K562 (cell line): ENCODE measurements around the gene CCDC78. TPM values are rescaled to one million over a fixed set of nuclear protein-coding genes. Genes with fewer than 3 reads are reported as not detected.

ENCODE experiments used
- CBX8 ChIP-seq: fragments of 200-600 bp; sonication (generic); IDR thresholded peaks from 2 replicates; pipeline ENCODE4 v1.6.1; 2012; ENCODE audit warnings: borderline replicate concordance, mixed run types, low read depth, mild to moderate bottlenecking, moderate library complexity, mixed read lengths, low read length, control low read depth, inconsistent platforms; ENCODE audit not compliant: poor library complexity, severe bottlenecking; ENCODE audit errors: extremely low read depth
- CSDE1 ChIP-seq, 2 experiments: fragments of 450-650 bp; IDR thresholded peaks; 2 replicates each; pipeline ENCODE4 v1.6.1; 2016; ENCODE audit warnings: mild to moderate bottlenecking in 1 of 2
- FOXP1 ChIP-seq: sonication (generic); formaldehyde crosslinking; IDR thresholded peaks from 2 replicates; pipeline ENCODE4 v1.8.0; 2022; ENCODE audit warnings: mild to moderate bottlenecking, missing genetic modification reagents
- NFIX ChIP-seq: fragments of 250-450 bp; sonication (Bioruptor Pico); IDR thresholded peaks from 2 replicates; pipeline ENCODE4 v1.4.0; 2020; ENCODE audit warnings: low read depth, mild to moderate bottlenecking, moderate library complexity
- NKRF ChIP-seq: fragments of 450-650 bp; IDR thresholded peaks from 2 replicates; pipeline ENCODE4 v1.6.1; 2016; ENCODE audit warnings: borderline replicate concordance
- NONO ChIP-seq, 2 experiments: fragments of 200-400 bp in 1 of 2; fragments of 450-650 bp in 1 of 2; formaldehyde crosslinking in 1 of 2; IDR thresholded peaks; 2 replicates each; pipeline ENCODE4 v1.6.1; 2017; ENCODE audit warnings: low read depth in 2 of 2, mild to moderate bottlenecking in 2 of 2, moderate library complexity in 2 of 2, low read length in 1 of 2
- NR4A1 ChIP-seq, 2 experiments: fragments of 250-450 bp in 1 of 2; fragments of 450-650 bp in 1 of 2; sonication (Bioruptor Pico) in 1 of 2; IDR thresholded peaks; 2 replicates each; pipeline versions ENCODE4 v1.4.0 to v1.6.1; 2016 to 2020; ENCODE audit warnings: mild to moderate bottlenecking in 2 of 2, missing compliant biosample characterization in 1 of 2, missing genetic modification characterization in 1 of 2, moderate library complexity in 1 of 2
- NUFIP1 ChIP-seq: fragments of 450-650 bp; IDR thresholded peaks from 2 replicates; pipeline ENCODE4 v1.6.1; 2018; ENCODE audit not compliant: partially characterized antibody
- POLR2A ChIP-seq: fragments of 450-650 bp; conservative IDR thresholded peaks from 2 replicates; pipeline ENCODE4 v1.6.1; 2016
- POLR2AphosphoS5 ChIP-seq: IDR thresholded peaks from 2 replicates; pipeline ENCODE4 v1.6.1; 2011; ENCODE audit warnings: mild to moderate bottlenecking, low read depth, low read length, moderate library complexity; ENCODE audit not compliant: control insufficient read depth, insufficient read depth
- SAFB2 ChIP-seq: fragments of 200-400 bp; formaldehyde crosslinking; IDR thresholded peaks from 2 replicates; pipeline ENCODE4 v1.6.1; 2018; ENCODE audit warnings: borderline replicate concordance, low read length, low read depth, moderate library complexity; ENCODE audit not compliant: severe bottlenecking
- SRSF9 ChIP-seq: fragments of 200-400 bp; formaldehyde crosslinking; IDR thresholded peaks from 2 replicates; pipeline ENCODE4 v1.6.1; 2017; ENCODE audit warnings: low read depth, low read length, borderline replicate concordance
- ZBED1 ChIP-seq: IDR thresholded peaks from 2 replicates; pipeline ENCODE4 v1.6.1; 2014
- ZKSCAN8 ChIP-seq: fragments of 200-800 bp; sonication (Bioruptor generic); IDR thresholded peaks from 2 replicates; pipeline ENCODE4 v1.6.1; 2016; ENCODE audit warnings: missing genetic modification characterization, missing compliant biosample characterization
- ZNF512 ChIP-seq: IDR thresholded peaks from 2 replicates; pipeline ENCODE4 v1.6.1; 2016; ENCODE audit warnings: missing genetic modification characterization, missing compliant biosample characterization
- polyA plus RNA-seq, 8 experiments: library from polyadenylated mRNA; depleted of rRNA in 4 of 8; stranded (reverse) in 5 of 8; unstranded in 3 of 8; fragments of >200 nt; fragmentation: Nextera tagmentation in 2 of 8; fragmentation: Illumina TruSeq in 1 of 8; extraction: Ambion mirVana in 2 of 8; extraction: Trizol in 1 of 8; gene quantifications; 2 replicates each; pipeline versions ENCODE4 v1.2.1 to v1.2.3, GENCODE V29; 2011 to 2014; ENCODE audit warnings: inconsistent platforms in 1 of 8, missing spikeins in 1 of 8
- total RNA-seq, 7 experiments: library from RNA; depleted of rRNA in 6 of 7; stranded (reverse); fragments of >200 nt in 6 of 7; fragmentation: Illumina TruSeq in 2 of 7; extraction: Trizol in 2 of 7; gene quantifications; 2 replicates each; pipeline versions ENCODE4 v1.2.1 to v1.2.3, GENCODE V29; 2011 to 2021; ENCODE audit warnings: low replicate concordance in 1 of 7
- TF ChIP-seq, protein P1 (sequence below): fragments of 250-450 bp; sonication (Bioruptor Pico); IDR thresholded peaks from 2 replicates; pipeline ENCODE4 v1.8.0; 2022; ENCODE audit warnings: moderate library complexity, mild to moderate bottlenecking, inconsistent platforms
- TF ChIP-seq, protein P2 (sequence below): sonication (generic); formaldehyde crosslinking; IDR thresholded peaks from 2 replicates; pipeline ENCODE4 v1.8.1; 2023; ENCODE audit warnings: mild to moderate bottlenecking, missing genetic modification reagents
- TF ChIP-seq, protein P3 (sequence below): sonication (generic); formaldehyde crosslinking; IDR thresholded peaks from 2 replicates; pipeline ENCODE4 v1.8.1; 2022; ENCODE audit warnings: missing genetic modification reagents
- TF ChIP-seq, protein P4 (sequence below): fragments of 450-650 bp; IDR thresholded peaks from 2 replicates; pipeline ENCODE4 v1.6.1; 2016; ENCODE audit warnings: low read depth, mild to moderate bottlenecking, moderate library complexity

The CCDC78 gene
- total and polyA plus RNA-seq, 9 of the 15 experiments (the other 6 are each of a cell fraction or from before 2014, with no cell fraction given) = 0.24 to 17.7 (median 2.9) TPM

GRCh38 chr16:678858-679813 is 47.1 kb downstream of the CCDC78 start (continued):
- TF ChIP-seq NKRF (peak; percentile 78), NFIX (no peak), POLR2AphosphoS5 (peak; percentile 37; the same call in 1 of the 2 replicates), NUFIP1 (no peak), ZKSCAN8 (CRISPR knock-in tag) (no peak), SRSF9 (no peak), CBX8 (no peak), POLR2A (peak; percentile 83), ZBED1 (no peak; the same call in 1 of the 2 replicates), CSDE1 (IDR thresholded peaks at IDR 0.05) (no peak), ZNF512 (tag) (no peak), NR4A1 (CRISPR knock-in tag; IDR thresholded peaks at IDR 0.05) (no peak), NR4A1 (tag; IDR thresholded peaks at IDR 0.05) (no peak), FOXP1 (CRISPR knock-in tag) (0 out of 2 replicates have a peak, but pooled peaks have one; percentile 47), SAFB2 (no peak), NONO (IDR thresholded peaks at IDR 0.05; ENCODE audit: low read depth in 2 of 2, low read length in 1 of 2) (no peak)
- TF ChIP-seq, protein P1, sequence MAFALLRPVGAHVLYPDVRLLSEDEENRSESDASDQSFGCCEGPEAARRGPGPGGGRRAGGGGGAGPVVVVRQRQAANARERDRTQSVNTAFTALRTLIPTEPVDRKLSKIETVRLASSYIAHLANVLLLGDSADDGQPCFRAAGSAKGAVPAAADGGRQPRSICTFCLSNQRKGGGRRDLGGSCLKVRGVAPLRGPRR (CRISPR knock-in tag) = no peak
- TF ChIP-seq, protein P2, sequence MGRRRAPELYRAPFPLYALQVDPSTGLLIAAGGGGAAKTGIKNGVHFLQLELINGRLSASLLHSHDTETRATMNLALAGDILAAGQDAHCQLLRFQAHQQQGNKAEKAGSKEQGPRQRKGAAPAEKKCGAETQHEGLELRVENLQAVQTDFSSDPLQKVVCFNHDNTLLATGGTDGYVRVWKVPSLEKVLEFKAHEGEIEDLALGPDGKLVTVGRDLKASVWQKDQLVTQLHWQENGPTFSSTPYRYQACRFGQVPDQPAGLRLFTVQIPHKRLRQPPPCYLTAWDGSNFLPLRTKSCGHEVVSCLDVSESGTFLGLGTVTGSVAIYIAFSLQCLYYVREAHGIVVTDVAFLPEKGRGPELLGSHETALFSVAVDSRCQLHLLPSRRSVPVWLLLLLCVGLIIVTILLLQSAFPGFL (CRISPR knock-in tag) = no peak
- TF ChIP-seq, protein P3, sequence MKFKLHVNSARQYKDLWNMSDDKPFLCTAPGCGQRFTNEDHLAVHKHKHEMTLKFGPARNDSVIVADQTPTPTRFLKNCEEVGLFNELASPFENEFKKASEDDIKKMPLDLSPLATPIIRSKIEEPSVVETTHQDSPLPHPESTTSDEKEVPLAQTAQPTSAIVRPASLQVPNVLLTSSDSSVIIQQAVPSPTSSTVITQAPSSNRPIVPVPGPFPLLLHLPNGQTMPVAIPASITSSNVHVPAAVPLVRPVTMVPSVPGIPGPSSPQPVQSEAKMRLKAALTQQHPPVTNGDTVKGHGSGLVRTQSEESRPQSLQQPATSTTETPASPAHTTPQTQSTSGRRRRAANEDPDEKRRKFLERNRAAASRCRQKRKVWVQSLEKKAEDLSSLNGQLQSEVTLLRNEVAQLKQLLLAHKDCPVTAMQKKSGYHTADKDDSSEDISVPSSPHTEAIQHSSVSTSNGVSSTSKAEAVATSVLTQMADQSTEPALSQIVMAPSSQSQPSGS (CRISPR knock-in tag) = no peak
- TF ChIP-seq, protein P4, sequence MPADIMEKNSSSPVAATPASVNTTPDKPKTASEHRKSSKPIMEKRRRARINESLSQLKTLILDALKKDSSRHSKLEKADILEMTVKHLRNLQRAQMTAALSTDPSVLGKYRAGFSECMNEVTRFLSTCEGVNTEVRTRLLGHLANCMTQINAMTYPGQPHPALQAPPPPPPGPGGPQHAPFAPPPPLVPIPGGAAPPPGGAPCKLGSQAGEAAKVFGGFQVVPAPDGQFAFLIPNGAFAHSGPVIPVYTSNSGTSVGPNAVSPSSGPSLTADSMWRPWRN = no peak
